Muscle of arm (tissue), 12 donors: Measurements from ENCODE around the gene SLC48A1. TPM values are rescaled to one million over a fixed set of nuclear protein-coding genes. Genes with fewer than 3 reads are reported as not detected.

Experiments used
- DNase-seq: peaks from one replicate; pipeline ENCODE4 v3.0.0-alpha.2; 2013
- polyA plus RNA-seq, 12 donors: library from polyadenylated mRNA; unstranded; fragments of 120-200 nt; gene quantifications; one replicate each; pipeline ENCODE4 v1.2.1, GENCODE V29; 2013; ENCODE audit not compliant: insufficient read length in 12 of 12

SLC48A1 gene
- polyA plus RNA-seq, 12 donors, result 8.1 to 46.8 (median 11.5) TPM; not detected in 1

GRCh38 chr12:47755655-47756562, 17.1 kb upstream of the SLC48A1 start:
- DNase-seq, result no peak

DNA sequence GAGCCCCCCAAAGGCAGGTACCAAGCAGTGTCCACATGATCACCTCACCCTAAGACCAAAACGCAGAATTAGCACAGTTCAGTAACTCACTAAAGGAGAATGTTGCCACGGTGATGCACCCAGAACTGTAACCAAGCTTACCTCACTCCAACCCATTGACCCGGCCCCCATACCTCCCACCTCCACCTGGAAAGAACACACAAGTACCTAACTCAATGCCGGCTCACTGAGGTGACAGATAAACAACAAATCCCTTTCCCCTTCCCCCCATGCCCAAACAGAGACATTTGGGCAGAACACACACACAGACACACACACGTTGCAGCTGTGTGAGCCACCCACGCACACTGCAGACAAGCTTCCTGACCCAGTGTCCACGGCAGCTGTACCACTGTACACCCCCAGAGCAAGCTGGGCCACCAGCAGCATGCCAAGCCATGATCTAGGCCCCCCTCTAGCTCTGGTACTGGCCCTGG, 15.6 kb upstream of the SLC48A1 start:
- no peak for DNase-seq

DNA sequence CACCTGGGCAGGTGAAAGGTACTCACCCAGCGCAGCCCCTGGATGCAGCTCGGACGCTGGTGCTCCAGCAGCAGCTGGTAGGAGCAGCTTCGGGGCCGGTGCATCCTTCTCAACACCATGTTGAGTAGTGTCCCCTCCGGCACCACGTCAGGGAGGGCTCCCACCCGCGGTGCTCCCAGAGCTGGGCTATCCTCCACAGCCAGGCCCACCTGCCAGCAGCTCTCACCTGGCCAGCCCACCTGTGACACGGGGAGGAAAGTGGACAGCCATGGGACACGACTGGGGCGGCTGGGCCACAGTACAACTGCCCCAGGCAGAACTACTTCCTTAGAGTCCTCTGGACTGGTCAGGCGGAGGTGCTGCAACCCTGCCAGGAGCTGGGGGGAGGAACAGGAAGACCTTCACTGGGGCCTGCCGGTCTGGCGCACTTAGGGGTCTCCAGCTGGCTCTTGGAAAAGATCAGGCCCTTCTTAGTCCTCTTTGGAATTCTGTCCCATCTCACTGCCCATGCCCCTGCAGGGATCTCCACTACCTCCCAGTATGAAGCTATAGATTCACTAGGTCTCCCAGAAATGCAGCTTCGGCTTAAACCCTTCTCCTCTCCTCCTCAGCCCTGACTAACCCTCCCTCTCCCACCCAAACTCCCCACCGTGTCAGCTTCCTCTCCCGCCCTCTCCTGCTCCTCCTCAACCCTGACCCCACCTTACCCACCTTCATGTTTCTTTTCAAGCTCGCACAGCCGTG, 15.0 kb upstream of the SLC48A1 start:
- DNase-seq, result no peak

DNA sequence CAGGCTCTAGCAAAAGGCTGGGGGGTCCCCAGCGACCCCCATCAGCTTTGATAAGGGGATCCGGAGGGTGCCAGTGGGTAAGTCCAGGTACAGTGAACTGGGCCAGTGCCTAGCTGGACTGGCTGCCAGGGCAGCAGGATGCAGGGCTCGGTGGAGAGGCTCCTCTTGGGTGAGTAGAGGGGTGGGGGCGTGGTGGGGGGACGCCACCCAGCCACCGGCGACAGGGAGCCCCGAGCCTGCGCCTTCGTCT, 14.5 kb upstream of the SLC48A1 start:
- no peak for DNase-seq

- DNase-seq, result peak; percentile 75
These were observed 14.0 kb upstream of the SLC48A1 start, which contains the start of gene RAPGEF3 for GRCh38 chr12:47758834-47759690. TSS of gene RAPGEF3 (minus strand) at chr12:47758880. CDS start at chr12:47758556, 324 bp downstream.

DNA sequence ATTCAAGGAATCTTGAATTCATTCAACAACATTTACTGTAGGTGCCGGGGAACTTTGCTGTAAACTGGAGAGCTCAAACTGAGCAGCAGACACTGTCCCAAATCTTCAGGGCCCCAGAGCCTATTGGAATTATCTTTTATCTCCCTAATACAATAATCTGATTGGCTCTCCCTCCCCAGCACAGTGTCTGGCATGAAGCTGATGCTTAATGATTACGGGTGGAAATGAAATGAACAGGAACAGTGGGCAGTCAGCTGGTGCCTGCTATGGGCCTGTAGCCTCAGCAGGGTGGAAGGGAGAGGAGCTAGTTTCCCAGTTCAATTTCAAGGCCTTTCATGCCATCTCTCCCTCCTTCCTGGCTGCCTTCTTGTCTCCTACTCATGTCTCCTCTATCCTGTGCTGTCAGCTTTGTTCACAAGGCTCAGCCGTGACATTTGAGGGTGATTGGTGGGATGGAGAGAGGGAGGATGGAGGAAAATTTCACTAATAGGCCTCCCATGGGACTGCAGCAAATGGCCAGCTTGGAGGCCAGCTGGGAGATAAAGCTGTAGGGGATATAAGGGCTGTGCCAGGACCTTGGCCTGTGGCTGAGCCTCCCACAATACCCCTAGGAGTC, 10.1 kb upstream of the SLC48A1 start:
- no peak for DNase-seq

- no peak for DNase-seq
These were observed 9.3 kb upstream of the SLC48A1 start for GRCh38 chr12:47763481-47764346.

DNA sequence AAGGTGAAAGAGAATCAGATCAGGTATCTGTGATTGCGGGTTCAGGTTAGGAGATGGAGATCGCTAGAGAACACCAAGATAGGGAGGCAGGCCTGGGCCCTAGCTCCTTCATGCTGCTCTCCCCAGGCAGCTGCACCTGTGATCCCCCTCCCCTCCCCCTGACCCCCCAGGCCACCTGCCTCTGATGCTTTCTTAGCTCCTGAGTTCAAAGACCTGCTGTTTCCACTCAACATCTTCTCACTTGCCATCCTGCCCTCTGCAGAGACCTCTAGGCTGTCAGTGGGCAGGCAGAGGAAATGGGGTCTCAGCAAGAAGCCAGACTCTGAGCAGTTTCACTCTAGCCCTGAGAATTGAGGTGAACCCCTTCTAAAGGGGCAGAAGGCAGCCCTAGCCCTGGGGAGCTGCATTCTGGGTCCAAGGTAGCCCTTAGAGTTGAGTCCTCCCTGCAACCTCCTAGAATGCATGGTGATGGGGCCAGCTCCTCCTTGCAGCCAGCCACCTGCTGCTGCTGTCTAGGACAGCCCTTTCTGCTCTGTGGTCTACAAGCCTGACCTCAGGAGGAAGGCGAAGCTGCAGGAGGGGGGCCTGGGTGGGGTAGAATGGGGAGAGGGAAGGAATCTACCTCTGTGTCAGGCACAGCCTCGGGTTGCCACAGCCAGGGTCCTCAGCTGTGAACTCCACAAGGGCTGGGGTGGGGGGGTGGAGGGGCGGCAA, 6.4 kb upstream of the SLC48A1 start:
- DNase-seq, result no peak

- DNase-seq, result no peak
These were observed 5.8 kb upstream of the SLC48A1 start for GRCh38 chr12:47767216-47767724.

- DNase-seq, result no peak
These were observed 4.7 kb upstream of the SLC48A1 start for GRCh38 chr12:47768323-47768811.

DNA sequence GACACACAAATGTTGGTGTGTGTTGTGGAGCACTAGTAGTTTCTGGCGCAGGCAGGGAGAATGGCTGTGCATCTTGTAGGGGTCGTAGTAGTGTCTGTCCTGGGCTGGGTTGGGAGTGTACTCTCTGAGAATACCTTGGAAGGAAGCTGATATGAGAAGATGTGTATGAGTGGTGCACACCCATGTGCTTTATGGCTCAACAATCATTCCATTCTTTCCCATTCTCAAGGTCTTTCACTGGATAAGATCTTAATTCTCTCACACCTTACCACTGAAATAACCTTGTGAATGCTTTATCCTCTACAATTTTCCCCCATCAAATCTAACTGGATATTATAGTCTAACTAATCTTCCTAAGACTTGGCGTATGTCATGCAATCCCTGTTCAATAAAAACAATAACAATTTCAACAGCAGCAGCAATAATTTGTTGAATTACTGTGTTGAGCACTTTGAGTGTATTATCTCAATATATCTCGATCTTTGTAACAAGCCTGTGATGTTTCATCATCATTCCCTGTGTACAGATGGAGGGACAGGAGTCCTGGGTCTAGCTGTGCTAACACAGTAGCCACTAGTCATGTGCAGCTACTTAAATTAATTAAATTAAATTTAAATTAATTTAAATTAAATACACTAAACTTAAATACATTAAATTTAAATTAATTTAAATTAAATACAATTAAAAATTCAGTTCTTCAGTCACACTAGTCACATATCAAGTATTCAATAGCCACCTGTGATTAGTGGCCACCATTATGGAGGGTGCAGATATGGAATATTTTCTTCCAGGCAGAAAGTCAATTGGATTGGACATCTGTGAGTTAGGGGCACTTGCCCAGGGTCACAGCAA, 3.6 kb upstream of the SLC48A1 start:
- no peak for DNase-seq

- no peak for DNase-seq
These were observed 2.8 kb upstream of the SLC48A1 start for GRCh38 chr12:47770086-47770726.

DNA sequence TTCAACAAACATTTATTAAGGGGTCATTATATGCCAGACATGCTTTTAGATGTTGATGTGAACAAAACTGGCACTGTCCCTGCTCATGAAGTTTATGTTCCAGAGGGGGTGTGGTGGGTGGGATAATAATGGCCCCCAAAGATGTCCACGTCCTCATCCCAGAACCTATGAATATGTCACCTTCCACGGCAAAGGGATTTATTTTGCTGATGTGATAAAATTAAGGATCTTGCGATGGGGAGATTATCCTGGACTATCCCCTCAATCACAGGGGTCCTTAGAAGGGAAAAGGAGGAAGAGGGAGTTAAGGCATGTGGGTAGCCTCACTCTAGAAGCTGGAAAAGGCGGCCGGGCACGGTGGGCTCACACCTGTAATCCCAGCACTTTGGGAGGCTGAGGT, 1.7 kb upstream of the SLC48A1 start:
- DNase-seq, result no peak

DNA sequence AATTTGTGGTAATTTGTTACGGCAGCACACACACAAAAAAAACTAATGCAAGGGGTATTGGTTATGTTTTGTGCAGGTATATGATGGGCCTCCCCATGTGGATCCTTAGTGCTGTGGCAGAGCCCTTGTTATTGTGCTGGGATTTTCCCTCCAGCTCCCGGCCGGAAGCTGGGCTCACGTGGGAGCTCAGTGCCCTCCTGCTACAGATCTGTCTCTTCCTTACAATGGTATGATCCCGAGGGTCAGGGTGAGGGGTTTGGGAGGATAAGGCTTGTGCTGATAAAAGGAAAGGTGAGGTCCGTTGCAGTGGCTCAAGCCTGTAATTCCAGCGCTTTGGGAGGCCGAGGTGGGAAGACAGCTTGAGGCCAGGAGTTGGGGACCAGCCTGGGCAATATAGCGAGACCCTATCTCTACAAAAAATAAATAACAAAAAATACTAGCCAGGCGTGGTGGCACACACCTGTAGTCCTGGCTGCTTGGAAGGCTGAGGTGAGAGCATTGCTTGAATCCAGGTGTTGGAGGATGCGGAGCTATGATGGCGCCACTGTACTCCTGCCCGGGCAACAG, 861 bp upstream of the SLC48A1 start:
- no peak for DNase-seq

DNA sequence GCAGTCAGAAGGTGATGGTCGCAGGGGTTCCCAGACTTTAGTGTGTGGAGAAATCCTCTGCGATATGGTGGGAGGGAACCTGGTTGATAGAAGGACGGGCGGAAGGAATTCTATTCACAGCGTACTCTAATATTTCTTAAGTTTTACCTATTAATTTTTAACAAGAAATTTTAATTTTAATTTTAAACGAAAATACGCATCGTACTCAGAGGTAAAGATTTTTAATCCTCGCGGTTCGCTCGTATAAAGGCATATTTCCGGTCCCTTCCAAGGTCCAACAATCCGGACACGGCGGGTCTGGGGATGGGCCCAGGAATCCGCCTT, 338 bp upstream of the SLC48A1 start:
- no peak for DNase-seq

- no peak for DNase-seq
These were observed 981 bp downstream of the SLC48A1 start for GRCh38 chr12:47773858-47774580.

DNA sequence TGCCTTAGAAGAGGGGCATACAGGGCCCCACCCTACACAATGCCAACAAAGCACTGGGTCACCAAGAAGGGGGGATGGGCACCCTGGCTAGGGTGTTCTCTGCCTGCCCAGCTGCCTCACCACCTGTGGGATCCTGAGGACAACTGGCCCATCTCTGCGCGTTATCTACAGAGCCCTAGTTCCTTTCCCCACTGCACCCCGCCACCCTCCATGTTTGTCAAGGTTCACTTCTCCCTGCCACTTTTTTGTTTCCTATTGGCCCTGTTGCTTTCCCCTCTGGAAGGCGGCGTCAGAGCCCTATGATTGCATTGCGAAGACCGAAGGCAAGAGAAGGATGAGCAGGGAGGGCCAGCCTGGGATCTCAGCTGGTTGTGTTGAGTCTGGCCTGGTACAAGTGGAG, 1.6 kb downstream of the SLC48A1 start:
- DNase-seq, result no peak
